Kidney (tissue), 14 donors: ENCODE data around the gene RIMS4. TPM values are rescaled to one million over a fixed set of nuclear protein-coding genes. Genes with fewer than 3 reads are reported as not detected.

ENCODE experiments used
- DNase-seq, 5 donors: peaks; one replicate each; pipeline ENCODE4 v3.0.0-alpha.2; 2013 to 2020
- FAIRE-seq: peaks from 2 replicates; lab custom pipeline; 2012; peaks lifted over from hg19 to GRCh38; lab: Jason Lieb, UNC
- H3K27ac ChIP-seq, 2 donors: one replicate each; pipeline ENCODE4 v1.7.0; 2013; ENCODE audit warnings: low read depth in 2 of 2, low read length in 2 of 2, inconsistent platforms in 1 of 2
- H3K27me3 ChIP-seq: one replicate; pipeline ENCODE4 v1.7.1; 2013; ENCODE audit warnings: low read length, inconsistent platforms; ENCODE audit not compliant: control insufficient read depth, insufficient read depth
- H3K36me3 ChIP-seq, 3 donors: one replicate each; pipeline versions ENCODE4 v1.7.0 to v1.7.1; 2013; ENCODE audit warnings: low read length in 3 of 3, control low read depth in 1 of 3, inconsistent platforms in 1 of 3; ENCODE audit not compliant: insufficient read depth in 3 of 3, control insufficient read depth in 2 of 3
- H3K4me1 ChIP-seq, 3 donors: one replicate each; pipeline versions ENCODE4 v1.7.0 to v1.7.1; 2013; ENCODE audit warnings: low read length in 3 of 3, inconsistent platforms in 1 of 3, low read depth in 1 of 3; ENCODE audit not compliant: control insufficient read depth in 2 of 3, insufficient read depth in 2 of 3
- H3K4me3 ChIP-seq, 3 donors: one replicate each; pipeline versions ENCODE4 v1.7.0 to v1.8.1; 2013; ENCODE audit warnings: low read length in 3 of 3, control low read depth in 1 of 3, inconsistent platforms in 1 of 3
- H3K9ac ChIP-seq, 3 donors: one replicate each; pipeline versions ENCODE4 v1.7.0 to v1.7.1; 2013; ENCODE audit warnings: low read length in 3 of 3, control low read depth in 1 of 3, inconsistent platforms in 1 of 3
- H3K9me3 ChIP-seq, 3 donors: one replicate each; pipeline versions ENCODE4 v1.7.0 to v1.7.1; 2013; ENCODE audit warnings: low read length in 3 of 3, control low read depth in 1 of 3, inconsistent platforms in 1 of 3; ENCODE audit not compliant: control insufficient read depth in 2 of 3, insufficient read depth in 1 of 3
- CTCF ChIP-seq: IDR thresholded peaks from 3 replicates; pipeline ENCODE4 v1.5.1; 2012; ENCODE audit warnings: mild to moderate bottlenecking, moderate library complexity, borderline replicate concordance; ENCODE audit not compliant: insufficient read depth; ENCODE audit errors: extremely low read depth
- intact Hi-C: fragments of 100-400 bp; cut with DNase I; formaldehyde crosslinking; loops from one replicate; pipeline ENCODE4 v1.11.1; 2022
- polyA plus RNA-seq: library from polyadenylated mRNA; stranded (reverse); fragments of 350-450 nt; fragmentation: Illumina TruSeq; extraction: RNeasy Lipid Tissue Mini Kit (QIAGEN cat#74804); gene quantifications from one replicate; pipeline ENCODE4 v1.2.3, GENCODE V29; 2014; ENCODE audit warnings: low read depth, low replicate concordance; ENCODE audit not compliant: insufficient read depth
- total RNA-seq: library from RNA; stranded (reverse); fragmentation: NEBNext Ultra II Directional; extraction: Animal tissue kit (Norgen Biotek cat#: 25700); gene quantifications from one replicate; pipeline ENCODE4 v1.2.1, GENCODE V29; 2021
- donor health status: control.
- donor health status: control.
- donor health status: control.
- donor health status: control.
- donor health status: control.
- donor health status: DM: yes; HTN: yes; CAD: no.
- donor health status: Normal renal cell carcinoma (clear cell type).

RIMS4 gene
- total and polyA plus RNA-seq, 2 donors from 2014 or later = 0.13 TPM; not detected in 1

DNA sequence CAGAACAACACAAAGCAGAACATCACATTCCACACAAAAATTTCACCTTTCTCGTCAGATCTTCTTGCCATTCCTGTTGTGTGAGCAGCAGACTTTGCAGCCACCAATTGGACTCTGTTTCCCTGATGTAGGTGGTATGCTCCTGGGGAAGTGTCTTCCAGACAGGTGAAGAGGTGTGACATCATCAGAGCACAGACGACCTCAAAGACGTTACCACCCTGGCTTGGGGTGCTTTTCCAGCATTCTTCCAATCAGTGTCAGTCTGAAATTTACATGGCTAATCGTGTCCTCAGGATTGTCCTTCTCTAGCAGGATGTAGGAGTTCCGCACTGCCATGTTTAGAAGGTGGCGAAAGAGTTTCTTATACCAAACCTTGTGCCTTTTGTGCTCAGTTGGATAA is 31.6 kb upstream of the RIMS4 start:
- H3K27ac ChIP-seq = no peak overlapping the region
- no peaks in the 10 kb centered on the region for H3K9me3 ChIP-seq
- no peak for TF ChIP-seq CTCF
- no peak overlapping the region for H3K9ac ChIP-seq
- no peaks in the 10 kb centered on the region for H3K4me1 ChIP-seq
- no peak for DNase-seq
- H3K27me3 ChIP-seq = no peaks in the 10 kb centered on the region
- no peaks in the 10 kb centered on the region for H3K36me3 ChIP-seq
- H3K4me3 ChIP-seq = no peak overlapping the region
- intact Hi-C loops = no loop called here
- FAIRE-seq = no peak

DNA sequence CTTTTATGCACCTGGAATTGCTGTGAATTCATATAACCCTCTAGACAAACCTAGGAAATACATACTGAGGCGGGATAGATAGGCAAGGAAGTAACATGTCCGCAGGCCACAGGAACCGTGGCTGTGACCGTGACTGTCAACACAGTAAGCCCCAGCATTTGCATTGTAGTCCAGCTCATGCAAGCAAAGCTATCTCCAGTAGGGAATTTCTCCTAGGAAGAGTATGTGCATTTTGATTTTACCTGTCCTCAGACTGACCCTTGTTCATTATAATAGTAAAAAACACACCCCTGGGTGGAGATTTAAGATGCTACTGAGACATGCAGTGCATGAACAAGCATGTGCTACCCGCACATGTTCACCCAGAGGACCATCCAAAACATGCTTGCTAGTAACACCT is 30.5 kb upstream of the RIMS4 start:
- no peak overlapping the region for H3K4me3 ChIP-seq
- no peaks in the 10 kb centered on the region for H3K36me3 ChIP-seq
- no peak overlapping the region for H3K9ac ChIP-seq
- no peaks in the 10 kb centered on the region for H3K4me1 ChIP-seq
- H3K27ac ChIP-seq = no peak overlapping the region
- no peaks in the 10 kb centered on the region for H3K27me3 ChIP-seq
- TF ChIP-seq CTCF = no peak
- DNase-seq (no peak), FAIRE-seq (no peak)
- intact Hi-C loops = no loop called here
- H3K9me3 ChIP-seq = no peaks in the 10 kb centered on the region

DNA sequence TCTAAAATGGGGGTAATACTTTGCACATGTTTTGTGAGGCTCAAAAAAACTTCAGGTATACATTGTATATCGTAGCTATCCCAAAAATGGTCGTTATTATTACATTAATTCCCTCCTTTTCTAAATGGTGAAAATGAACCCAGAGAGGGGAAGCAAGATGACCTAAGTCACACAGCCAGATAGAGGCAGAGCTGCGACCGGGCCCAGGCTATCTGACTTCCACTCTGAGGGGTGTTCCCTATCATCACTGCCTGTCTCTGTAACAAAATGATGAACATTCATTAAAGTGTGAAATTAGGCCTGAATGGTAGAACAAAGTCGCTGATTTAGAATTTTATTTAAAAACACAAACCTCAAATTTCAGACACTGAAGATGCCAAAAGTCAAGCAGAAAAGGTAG is 29.1 kb upstream of the RIMS4 start:
- H3K9ac ChIP-seq = no peak overlapping the region
- H3K27ac ChIP-seq = no peak overlapping the region
- H3K4me1 ChIP-seq = no peaks in the 10 kb centered on the region
- FAIRE-seq (no peak), DNase-seq (no peak)
- H3K9me3 ChIP-seq = no peaks in the 10 kb centered on the region
- TF ChIP-seq CTCF = no peak
- H3K27me3 ChIP-seq = no peaks in the 10 kb centered on the region
- H3K36me3 ChIP-seq = no peaks in the 10 kb centered on the region
- intact Hi-C loops = no loop called here
- no peak overlapping the region for H3K4me3 ChIP-seq

- Histone ChIP-seq H3K36me3 (no peaks in the 10 kb centered on the region), H3K9me3 (no peaks in the 10 kb centered on the region), H3K27me3 (no peaks in the 10 kb centered on the region), H3K4me3 (no peak overlapping the region), H3K9ac (no peak overlapping the region), H3K4me1 (no peaks in the 10 kb centered on the region), H3K27ac (no peak overlapping the region)
- TF ChIP-seq CTCF = no peak
- DNase-seq (no peak), FAIRE-seq (no peak)
- intact Hi-C loops = no loop called here
Measured at GRCh38 chr20:44838521-44838920, 28.2 kb upstream of the RIMS4 start.
